Prostate gland (tissue), 2 donors: ENCODE results near the gene LTF. TPM values are rescaled to one million over a fixed set of nuclear protein-coding genes. Genes with fewer than 3 reads are reported as not detected.

Experiments
- DNase-seq: peaks from one replicate; pipeline ENCODE4 v3.0.0-alpha.2; 2019; ENCODE audit warnings: low spot score
- H3K27ac ChIP-seq, 2 donors: fragments of 200-600 bp; sonication (generic); 2 replicates each; pipeline ENCODE4 v1.5.1; 2017 to 2019
- H3K27me3 ChIP-seq: fragments of 200-600 bp; sonication (generic); replicated peaks from 2 replicates; pipeline ENCODE4 v1.5.1; 2019; ENCODE audit not compliant: insufficient read depth
- H3K36me3 ChIP-seq, 2 donors: fragments of 200-600 bp; sonication (generic); 1 replicate in 1 of 2; 2 replicates in 1 of 2; pipeline versions ENCODE4 v1.5.1 to v1.8.1; 2017 to 2019
- H3K4me1 ChIP-seq: fragments of 200-600 bp; sonication (generic); replicated peaks from 2 replicates; pipeline ENCODE4 v1.5.1; 2019
- H3K4me3 ChIP-seq, 2 donors: fragments of 200-600 bp; sonication (generic); 2 replicates each; pipeline ENCODE4 v1.5.1; 2017 to 2019
- H3K9me3 ChIP-seq: fragments of 200-600 bp; sonication (generic); 2 replicates; pipeline ENCODE4 v1.5.1; 2017
- POLR2A ChIP-seq: fragments of 450-650 bp; IDR thresholded peaks from one replicate; pipeline ENCODE4 v1.6.1; 2016; ENCODE audit warnings: antibody characterized with exemption, mild to moderate bottlenecking
- POLR2AphosphoS5 ChIP-seq: sonication (generic); formaldehyde crosslinking; IDR thresholded peaks from one replicate; pipeline ENCODE4 v1.6.1; 2017; ENCODE audit warnings: antibody characterized with exemption
- WGBS: methylation state at CpG from one replicate; pipeline ENCODE4 v1.1.5; 2018; 5-methylcytosine and 5-hydroxymethylcytosine counted together
- intact Hi-C: fragments of 100-400 bp; cut with DNase I; formaldehyde crosslinking; loops from one replicate; pipeline ENCODE4 v1.14.2; 2022
- total RNA-seq, 2 donors: library from RNA; depleted of rRNA; stranded (reverse); fragments of >200 nt; gene quantifications; one replicate each; pipeline ENCODE4 v1.1.0, GENCODE V29; 2016
- TF ChIP-seq, protein P1 (sequence below), 4 experiments: fragments of 200-600 bp in 2 of 4; fragments of 450-650 bp in 2 of 4; sonication (generic) in 2 of 4; IDR thresholded peaks; 1 replicate in 3 of 4; 2 replicates in 1 of 4; pipeline ENCODE4 v1.5.1; 2016 to 2019; ENCODE audit warnings: antibody characterized with exemption in 4 of 4, mild to moderate bottlenecking in 2 of 4, moderate library complexity in 2 of 4

LTF gene
- total RNA-seq, 2 donors from 2014 or later, result 22.6 to 130 TPM

DNA sequence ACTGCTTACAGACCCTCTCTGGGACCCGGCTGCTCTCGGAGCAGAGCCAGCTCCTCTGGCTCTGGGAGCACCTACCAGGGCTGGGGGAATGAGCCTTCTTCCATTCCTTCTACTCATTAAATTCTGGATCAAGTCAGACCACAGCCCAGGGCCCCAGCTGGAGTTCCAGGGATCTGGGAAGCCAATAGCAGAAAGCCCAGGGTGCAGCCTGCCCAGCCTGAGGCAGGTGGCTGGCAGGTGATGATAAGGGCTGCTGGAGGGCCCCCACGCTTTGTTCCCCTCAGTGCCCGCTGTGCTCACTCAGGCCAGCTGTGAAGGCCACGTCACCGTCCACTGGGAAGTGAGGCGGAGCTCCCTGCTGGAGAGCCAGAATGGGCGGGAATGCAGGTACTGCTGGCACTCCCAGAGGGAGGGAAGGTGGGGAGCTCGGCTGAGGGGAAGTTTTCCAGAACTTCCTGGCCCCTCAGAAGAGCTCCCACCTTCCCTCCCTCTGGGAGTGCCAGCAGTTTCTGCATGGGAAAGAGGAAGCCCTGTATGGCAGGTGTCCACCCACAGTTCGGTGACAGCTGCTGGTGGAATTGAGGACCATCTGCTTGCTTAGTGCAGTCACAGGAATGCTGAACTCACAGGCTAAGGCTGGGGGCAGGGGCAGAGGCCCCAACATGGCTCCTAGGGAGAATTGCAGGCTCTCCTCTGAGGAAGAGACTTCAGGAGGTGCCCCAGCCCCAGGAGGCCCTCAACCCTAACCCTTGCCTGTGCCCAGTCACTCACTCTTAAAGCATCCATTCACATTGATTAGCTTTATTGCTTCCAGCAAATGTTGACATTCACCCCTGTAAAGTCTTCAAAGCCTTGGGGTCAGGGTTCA is 20.4 kb upstream of the LTF start:
- TF ChIP-seq POLR2AphosphoS5 (no peak), POLR2A (no peak)
- TF ChIP-seq, protein P1, sequence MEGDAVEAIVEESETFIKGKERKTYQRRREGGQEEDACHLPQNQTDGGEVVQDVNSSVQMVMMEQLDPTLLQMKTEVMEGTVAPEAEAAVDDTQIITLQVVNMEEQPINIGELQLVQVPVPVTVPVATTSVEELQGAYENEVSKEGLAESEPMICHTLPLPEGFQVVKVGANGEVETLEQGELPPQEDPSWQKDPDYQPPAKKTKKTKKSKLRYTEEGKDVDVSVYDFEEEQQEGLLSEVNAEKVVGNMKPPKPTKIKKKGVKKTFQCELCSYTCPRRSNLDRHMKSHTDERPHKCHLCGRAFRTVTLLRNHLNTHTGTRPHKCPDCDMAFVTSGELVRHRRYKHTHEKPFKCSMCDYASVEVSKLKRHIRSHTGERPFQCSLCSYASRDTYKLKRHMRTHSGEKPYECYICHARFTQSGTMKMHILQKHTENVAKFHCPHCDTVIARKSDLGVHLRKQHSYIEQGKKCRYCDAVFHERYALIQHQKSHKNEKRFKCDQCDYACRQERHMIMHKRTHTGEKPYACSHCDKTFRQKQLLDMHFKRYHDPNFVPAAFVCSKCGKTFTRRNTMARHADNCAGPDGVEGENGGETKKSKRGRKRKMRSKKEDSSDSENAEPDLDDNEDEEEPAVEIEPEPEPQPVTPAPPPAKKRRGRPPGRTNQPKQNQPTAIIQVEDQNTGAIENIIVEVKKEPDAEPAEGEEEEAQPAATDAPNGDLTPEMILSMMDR (IDR thresholded peaks at IDR 0.05), result no peak
- Histone ChIP-seq H3K27me3 (no peaks in the 10 kb centered on the region), H3K27ac (no peak overlapping the region), H3K4me1 (no peaks in the 10 kb centered on the region), H3K9me3 (no peaks in the 10 kb centered on the region), H3K4me3 (no peak overlapping the region), H3K36me3 (no peaks in the 10 kb centered on the region)
- DNase-seq, result no peak
- 78% methylated on average over 10 of the region's 10 CpGs for WGBS
- intact Hi-C loops, result no loop called here

DNA sequence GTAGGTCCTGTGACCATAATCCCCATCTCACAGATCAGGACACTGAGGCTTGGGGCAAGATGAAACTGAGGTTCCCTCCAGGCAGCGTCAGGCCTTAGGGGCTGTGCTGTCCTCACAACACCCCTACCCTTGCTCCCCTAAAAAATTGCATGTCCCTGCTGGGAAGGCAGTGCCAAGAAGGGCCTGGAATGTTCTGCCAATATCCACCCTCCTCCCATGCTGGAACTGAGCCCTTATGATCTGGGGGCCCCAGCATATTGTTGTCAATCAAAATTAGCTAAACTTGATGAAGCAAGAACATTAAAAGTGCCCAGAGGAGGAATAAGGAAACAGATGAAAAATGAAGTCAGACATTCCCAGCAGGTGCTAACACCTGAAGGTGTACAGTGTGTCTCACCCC is 19.7 kb upstream of the LTF start:
- H3K27me3 ChIP-seq, result no peaks in the 10 kb centered on the region
- intact Hi-C loops, result no loop called here
- H3K9me3 ChIP-seq, result no peaks in the 10 kb centered on the region
- H3K4me3 ChIP-seq, result no peak overlapping the region
- no peaks in the 10 kb centered on the region for H3K36me3 ChIP-seq
- no peak overlapping the region for H3K27ac ChIP-seq
- TF ChIP-seq, protein P1 (IDR thresholded peaks at IDR 0.05), result no peak
- TF ChIP-seq POLR2AphosphoS5 (no peak), POLR2A (no peak)
- WGBS, result 79% methylated on average over 1 of the region's 1 CpG
- DNase-seq, result no peak
- no peaks in the 10 kb centered on the region for H3K4me1 ChIP-seq

DNA sequence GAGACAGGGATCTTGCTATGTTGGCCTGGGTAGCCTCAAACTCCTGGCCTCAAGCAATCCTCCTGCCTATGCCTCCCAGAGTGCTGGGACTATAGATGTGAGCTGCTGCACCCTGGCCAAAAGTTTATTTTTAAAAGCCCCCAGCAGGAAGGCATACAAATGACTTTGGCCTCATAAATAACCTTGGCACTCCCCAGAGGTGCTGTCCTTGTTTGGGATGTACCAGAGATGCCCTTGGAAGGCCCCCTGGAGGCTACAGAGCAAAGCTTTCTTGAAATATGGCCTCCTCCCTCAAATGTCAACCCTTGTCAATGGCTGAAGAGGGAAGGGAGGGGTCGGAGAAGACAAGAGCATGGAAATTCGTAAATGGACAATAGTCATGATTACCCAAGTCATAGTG is 19.1 kb upstream of the LTF start:
- no peaks in the 10 kb centered on the region for H3K36me3 ChIP-seq
- WGBS, result 95% methylated on average over 2 of the region's 2 CpGs
- no peak overlapping the region for H3K4me3 ChIP-seq
- intact Hi-C loops, result no loop called here
- no peaks in the 10 kb centered on the region for H3K9me3 ChIP-seq
- H3K27ac ChIP-seq, result no peak overlapping the region
- no peak for TF ChIP-seq POLR2AphosphoS5
- TF ChIP-seq, protein P1 (IDR thresholded peaks at IDR 0.05), result no peak
- TF ChIP-seq POLR2A, result no peak
- H3K27me3 ChIP-seq, result no peaks in the 10 kb centered on the region
- H3K4me1 ChIP-seq, result no peaks in the 10 kb centered on the region
- no peak for DNase-seq

DNA sequence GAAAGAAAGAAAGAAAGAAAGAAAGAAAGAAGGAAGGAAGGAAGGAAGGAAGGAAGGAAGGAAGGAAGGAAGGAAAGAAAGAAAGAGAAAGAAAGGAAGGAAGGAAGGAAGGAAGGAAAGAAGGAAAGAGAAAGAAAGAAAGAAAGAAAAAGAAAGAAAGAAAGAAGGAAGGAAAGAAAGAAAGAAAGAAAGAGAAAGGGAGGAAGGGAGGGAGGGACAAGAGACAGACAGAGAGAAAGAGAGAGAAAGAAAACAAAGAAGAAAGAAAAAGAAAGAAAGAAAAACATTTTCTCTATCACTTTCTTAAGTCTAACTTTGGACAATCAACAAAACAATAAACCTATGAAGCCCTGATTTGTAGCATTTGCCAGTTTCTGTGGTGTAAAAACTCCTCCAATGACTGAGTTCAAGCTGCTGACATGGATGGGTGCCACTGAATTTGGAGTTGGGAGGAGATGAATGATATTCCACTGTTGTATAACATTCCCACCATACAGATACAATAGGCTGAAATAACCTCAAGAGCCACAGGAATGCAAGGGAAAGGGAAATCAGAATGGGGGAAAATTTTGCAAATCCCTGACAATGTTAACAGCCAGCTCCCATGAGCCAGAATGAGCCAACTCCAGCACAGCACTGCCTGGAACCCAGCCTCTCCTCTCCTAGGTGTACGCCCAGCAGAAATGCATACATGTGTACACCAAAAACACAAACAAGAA is 18.1 kb upstream of the LTF start:
- H3K4me1 ChIP-seq, result no peaks in the 10 kb centered on the region
- no peak overlapping the region for H3K27ac ChIP-seq
- DNase-seq, result no peak
- no peak overlapping the region for H3K4me3 ChIP-seq
- 82% methylated on average over 1 of the region's 1 CpG for WGBS
- H3K27me3 ChIP-seq, result no peaks in the 10 kb centered on the region
- TF ChIP-seq POLR2AphosphoS5 (no peak), POLR2A (no peak)
- TF ChIP-seq, protein P1 (IDR thresholded peaks at IDR 0.05), result no peak
- no peaks in the 10 kb centered on the region for H3K36me3 ChIP-seq
- intact Hi-C loops, result no loop called here
- H3K9me3 ChIP-seq, result no peaks in the 10 kb centered on the region
